K562 treated with DMSO at 1 percent for 12 hours (cell line): ENCODE data around the gene OSBP. TPM values are rescaled to one million over a fixed set of nuclear protein-coding genes. Genes with fewer than 3 reads are reported as not detected.

Experiments used
- total RNA-seq: library from RNA; unstranded; fragments of 300-600 nt; gene quantifications from 2 replicates; pipeline ENCODE4 v1.2.3, GENCODE V29; 2022; ENCODE audit not compliant: insufficient read depth

OSBP gene, protein sequence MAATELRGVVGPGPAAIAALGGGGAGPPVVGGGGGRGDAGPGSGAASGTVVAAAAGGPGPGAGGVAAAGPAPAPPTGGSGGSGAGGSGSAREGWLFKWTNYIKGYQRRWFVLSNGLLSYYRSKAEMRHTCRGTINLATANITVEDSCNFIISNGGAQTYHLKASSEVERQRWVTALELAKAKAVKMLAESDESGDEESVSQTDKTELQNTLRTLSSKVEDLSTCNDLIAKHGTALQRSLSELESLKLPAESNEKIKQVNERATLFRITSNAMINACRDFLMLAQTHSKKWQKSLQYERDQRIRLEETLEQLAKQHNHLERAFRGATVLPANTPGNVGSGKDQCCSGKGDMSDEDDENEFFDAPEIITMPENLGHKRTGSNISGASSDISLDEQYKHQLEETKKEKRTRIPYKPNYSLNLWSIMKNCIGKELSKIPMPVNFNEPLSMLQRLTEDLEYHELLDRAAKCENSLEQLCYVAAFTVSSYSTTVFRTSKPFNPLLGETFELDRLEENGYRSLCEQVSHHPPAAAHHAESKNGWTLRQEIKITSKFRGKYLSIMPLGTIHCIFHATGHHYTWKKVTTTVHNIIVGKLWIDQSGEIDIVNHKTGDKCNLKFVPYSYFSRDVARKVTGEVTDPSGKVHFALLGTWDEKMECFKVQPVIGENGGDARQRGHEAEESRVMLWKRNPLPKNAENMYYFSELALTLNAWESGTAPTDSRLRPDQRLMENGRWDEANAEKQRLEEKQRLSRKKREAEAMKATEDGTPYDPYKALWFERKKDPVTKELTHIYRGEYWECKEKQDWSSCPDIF
- total RNA-seq: 16.7 and 50.3 TPM in 2 replicates

DNA sequence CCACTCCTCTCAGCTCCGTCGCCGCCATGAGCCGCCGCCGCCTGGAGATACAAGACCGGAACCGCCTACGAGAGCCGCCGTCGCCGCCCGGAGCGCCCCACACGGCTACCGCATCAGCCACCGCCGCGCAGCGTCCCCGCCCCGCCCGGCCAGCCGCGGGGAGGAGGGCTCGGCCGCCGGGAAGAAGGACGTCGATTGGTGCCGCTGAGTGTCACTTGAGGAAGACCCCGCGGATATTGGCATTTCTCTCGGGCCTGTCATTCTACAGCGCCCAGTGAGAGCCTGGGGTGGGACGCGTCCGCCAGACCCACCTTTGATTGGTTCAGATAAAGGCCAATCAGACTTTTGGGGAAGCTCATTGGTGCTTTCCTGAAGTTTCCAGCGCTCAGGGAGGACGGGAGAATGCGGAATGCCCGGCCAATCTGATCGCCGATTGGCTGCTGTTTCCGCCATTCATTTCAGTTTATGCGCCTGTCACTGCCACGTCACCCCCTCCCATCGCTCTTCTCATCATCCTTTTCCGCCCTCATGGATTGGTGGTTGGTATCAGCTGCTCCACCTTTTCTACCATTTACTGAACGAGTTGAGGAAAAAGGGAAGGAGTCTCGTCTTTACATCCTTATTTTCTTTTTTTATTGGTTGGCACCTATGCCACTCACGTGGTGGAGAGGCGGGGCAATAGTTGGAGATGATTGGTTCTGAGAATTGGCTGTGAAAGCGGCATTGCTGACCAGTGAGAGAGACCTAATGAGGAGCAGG, at the start of gene OSBP:
TSS of gene OSBP (minus strand) at position 138 of the 759 bp plus-strand sequence. CDS start at position 28, 110 bp downstream.

Other genes with a start within 250 kb of the OSBP start
- not detected in 2 replicates for gene OR5A2, start 189.4 kb downstream of the OSBP start, total RNA-seq
- not detected in 2 replicates for gene OR5A1, start 179.3 kb downstream of the OSBP start, total RNA-seq
- gene OR4D6, start 158.8 kb downstream of the OSBP start, total RNA-seq: not detected in 2 replicates
- gene OR4D10, start 142.5 kb downstream of the OSBP start, total RNA-seq: not detected in 2 replicates
- not detected in 2 replicates for gene OR4D11, start 112.2 kb downstream of the OSBP start, total RNA-seq
- gene OR4D9, start 104.2 kb downstream of the OSBP start, total RNA-seq: not detected in 2 replicates
- gene PATL1, start 53.3 kb upstream of the OSBP start, total RNA-seq: 9.2 and 40.2 TPM in 2 replicates
- gene OR10V1, start 98.1 kb upstream of the OSBP start, total RNA-seq: not detected in 2 replicates
- 60.3 and 134 TPM in 2 replicates for gene STX3, start 139.6 kb upstream of the OSBP start, total RNA-seq
- gene MRPL16, start 195.0 kb upstream of the OSBP start, total RNA-seq: 69.2 and 77.0 TPM in 2 replicates
- not detected in 2 replicates for gene CBLIF, start 229.7 kb upstream of the OSBP start, total RNA-seq